Glutamatergic neuron (in vitro differentiated cells): Measurements from ENCODE around the gene NOVA2. TPM values are rescaled to one million over a fixed set of nuclear protein-coding genes. Genes with fewer than 3 reads are reported as not detected.

Source experiments
- DNase-seq: peaks from one replicate; pipeline ENCODE4 v3.0.0; 2022
- H3K27ac Mint-ChIP-seq: one replicate; pipeline ENCODE4 v1.8.0; 2020; ENCODE audit warnings: mild to moderate bottlenecking, mixed read lengths, inconsistent platforms; ENCODE audit not compliant: unreplicated experiment
- H3K27me3 Mint-ChIP-seq: one replicate; pipeline ENCODE4 v1.8.0; 2020; ENCODE audit warnings: mild to moderate bottlenecking, moderate library complexity, mixed read lengths, inconsistent platforms; ENCODE audit not compliant: unreplicated experiment
- H3K36me3 Mint-ChIP-seq: one replicate; pipeline ENCODE4 v1.8.0; 2020; ENCODE audit warnings: mild to moderate bottlenecking, mixed read lengths, inconsistent platforms; ENCODE audit not compliant: unreplicated experiment
- H3K4me1 Mint-ChIP-seq: one replicate; pipeline ENCODE4 v1.8.0; 2020; ENCODE audit warnings: mild to moderate bottlenecking, low read depth, mixed read lengths, inconsistent platforms; ENCODE audit not compliant: unreplicated experiment
- H3K4me3 Mint-ChIP-seq: one replicate; pipeline ENCODE4 v1.8.0; 2020; ENCODE audit warnings: mild to moderate bottlenecking, mixed read lengths, inconsistent platforms; ENCODE audit not compliant: unreplicated experiment
- H3K9me3 Mint-ChIP-seq: one replicate; pipeline ENCODE4 v1.8.0; 2020; ENCODE audit warnings: mild to moderate bottlenecking, moderate library complexity, mixed read lengths, inconsistent platforms; ENCODE audit not compliant: unreplicated experiment
- CTCF ChIP-seq: fragments of 200-600 bp; sonication (generic); IDR thresholded peaks from one replicate; pipeline ENCODE4 v1.5.0; 2021; ENCODE audit not compliant: partially characterized antibody, unreplicated experiment
- total RNA-seq: library from RNA; stranded (reverse); fragmentation: NEBNext Ultra II Directional; extraction: Animal tissue kit (Norgen Biotek cat#: 25700); gene quantifications from one replicate; pipeline ENCODE4 v1.2.1, GENCODE V29; 2021; ENCODE audit not compliant: unreplicated experiment

Gene NOVA2
- total RNA-seq, 1 donor from 2014 or later, result 163 TPM

- H3K9me3 Mint-ChIP-seq, result peaks cover 15% of the 10 kb centered on the region
- H3K27me3 Mint-ChIP-seq, result peaks cover 7% of the 10 kb centered on the region
- H3K4me1 Mint-ChIP-seq, result peaks cover 33% of the 10 kb centered on the region
- H3K36me3 Mint-ChIP-seq, result no peaks in the 10 kb centered on the region
- no peak for TF ChIP-seq CTCF
- peak overlapping the region; percentile 87 for H3K4me3 Mint-ChIP-seq
- peak overlapping the region; percentile 98 for H3K27ac Mint-ChIP-seq
- DNase-seq, result peak; percentile 86
Measured at GRCh38 chr19:45952686-45953505, 20.8 kb downstream of the NOVA2 start.

GRCh38 chr19:45952341-45952685 is 21.4 kb downstream of the NOVA2 start:
- DNase-seq, result no peak
- H3K9me3 Mint-ChIP-seq, result peaks cover 15% of the 10 kb centered on the region
- no peaks in the 10 kb centered on the region for H3K36me3 Mint-ChIP-seq
- peaks cover 33% of the 10 kb centered on the region for H3K4me1 Mint-ChIP-seq
- peaks cover 7% of the 10 kb centered on the region for H3K27me3 Mint-ChIP-seq
- TF ChIP-seq CTCF, result no peak
- H3K27ac Mint-ChIP-seq, result peak overlapping the region; percentile 98
- peak overlapping the region; percentile 87 for H3K4me3 Mint-ChIP-seq

GRCh38 chr19:45947926-45948325 is 25.7 kb downstream of the NOVA2 start:
- H3K36me3 Mint-ChIP-seq, result no peaks in the 10 kb centered on the region
- peaks cover 4% of the 10 kb centered on the region for H3K9me3 Mint-ChIP-seq
- no peak for TF ChIP-seq CTCF
- no peak overlapping the region for H3K4me3 Mint-ChIP-seq
- no peak overlapping the region for H3K27ac Mint-ChIP-seq
- DNase-seq, result no peak
- peaks cover 10% of the 10 kb centered on the region for H3K4me1 Mint-ChIP-seq
- no peaks in the 10 kb centered on the region for H3K27me3 Mint-ChIP-seq

- Mint-ChIP-seq H3K4me1 (peaks cover 5% of the 10 kb centered on the region), H3K27me3 (peaks cover 3% of the 10 kb centered on the region), H3K36me3 (peaks cover 11% of the 10 kb centered on the region), H3K9me3 (peaks cover 14% of the 10 kb centered on the region), H3K4me3 (no peak overlapping the region), H3K27ac (no peak overlapping the region)
- no peak for TF ChIP-seq CTCF
- no peak for DNase-seq
Measured at GRCh38 chr19:45940515-45940805, 33.2 kb downstream of the NOVA2 start.

- Mint-ChIP-seq H3K9me3 (peaks cover 12% of the 10 kb centered on the region), H3K27ac (no peak overlapping the region), H3K36me3 (peaks cover 11% of the 10 kb centered on the region), H3K4me3 (no peak overlapping the region), H3K27me3 (peaks cover 3% of the 10 kb centered on the region), H3K4me1 (peaks cover 5% of the 10 kb centered on the region)
- no peak for DNase-seq
- TF ChIP-seq CTCF, result no peak
Measured at GRCh38 chr19:45939792-45940514, 33.7 kb downstream of the NOVA2 start.
